HEK293 (cell line): ENCODE measurements around the gene RAB3IP.

Experiments used
- CTCF ChIA-PET: fragments of 350-600 bp; formaldehyde crosslinking; extraction: SDS; loops from one replicate; lab custom pipeline; 2021; ENCODE audit warnings: antibody characterized with exemption; lab: Yijun Ruan, JAX
- POLR2A ChIA-PET: fragments of 300-600 bp; formaldehyde crosslinking; extraction: SDS; loops from one replicate; lab custom pipeline; 2020; ENCODE audit warnings: antibody characterized with exemption, inconsistent platforms; lab: Yijun Ruan, JAX
- H3K27ac ChIP-seq: fragments of 200-500 bp; sonication (Bioruptor generic); 2 replicates; pipeline ENCODE4 v1.5.1; 2014; ENCODE audit warnings: low read depth, low read length, control low read depth, inconsistent platforms; ENCODE audit errors: extremely low read depth
- H3K36me3 ChIP-seq, 2 experiments: fragments of 200-500 bp in 1 of 2; sonication (Bioruptor generic) in 1 of 2; 1 replicate in 1 of 2; 2 replicates in 1 of 2; pipeline ENCODE4 v1.5.1; 2014 to 2017; ENCODE audit warnings: inconsistent platforms in 2 of 2, low read length in 2 of 2; ENCODE audit not compliant: control insufficient read depth in 2 of 2, insufficient read depth in 1 of 2
- H3K4me1 ChIP-seq: fragments of 200-500 bp; sonication (Bioruptor generic); 2 replicates; pipeline ENCODE4 v1.5.1; 2014; ENCODE audit warnings: mild to moderate bottlenecking, low read length, inconsistent platforms; ENCODE audit not compliant: control insufficient read depth, insufficient read depth
- H3K4me3 ChIP-seq: 2 replicates; pipeline ENCODE4 v1.5.1; 2011; ENCODE audit warnings: low read depth, mild to moderate bottlenecking, control low read depth, low read length, moderate library complexity
- H3K9me3 ChIP-seq: fragments of 200-500 bp; sonication (Bioruptor generic); 2 replicates; pipeline ENCODE4 v1.5.1; 2014; ENCODE audit warnings: low read depth, low read length, inconsistent platforms; ENCODE audit not compliant: control insufficient read depth, insufficient read depth
- FEZF1 ChIP-seq: fragments of 450-650 bp; formaldehyde crosslinking; IDR thresholded peaks from 2 replicates; pipeline ENCODE4 v1.5.1; 2016; ENCODE audit warnings: missing biosample characterization, missing genetic modification characterization
- HOXA7 ChIP-seq: sonication (generic); formaldehyde crosslinking; IDR thresholded peaks from 2 replicates; pipeline ENCODE4 v1.8.1; 2022; ENCODE audit warnings: missing genetic modification reagents, borderline replicate concordance
- SCRT2 ChIP-seq: fragments of 450-650 bp; formaldehyde crosslinking; IDR thresholded peaks from 2 replicates; pipeline ENCODE4 v1.5.1; 2016; ENCODE audit warnings: missing biosample characterization, missing genetic modification characterization
- SP2 ChIP-seq: fragments of 450-650 bp; formaldehyde crosslinking; IDR thresholded peaks from 2 replicates; pipeline ENCODE4 v1.5.1; 2016; ENCODE audit warnings: missing biosample characterization, missing genetic modification characterization
- WT1 ChIP-seq: fragments of 450-650 bp; formaldehyde crosslinking; IDR thresholded peaks from 2 replicates; pipeline ENCODE4 v1.5.1; 2016; ENCODE audit warnings: missing biosample characterization, missing genetic modification characterization
- YY2 ChIP-seq: fragments of 450-650 bp; formaldehyde crosslinking; IDR thresholded peaks from 2 replicates; pipeline ENCODE4 v1.5.1; 2016; ENCODE audit warnings: missing biosample characterization, missing genetic modification characterization
- ZNF292 ChIP-seq: fragments of 450-650 bp; formaldehyde crosslinking; IDR thresholded peaks from 2 replicates; pipeline ENCODE4 v1.5.1; 2016; ENCODE audit warnings: low read depth, missing biosample characterization, missing genetic modification characterization, borderline replicate concordance
- ZNF302 ChIP-seq: fragments of 450-650 bp; formaldehyde crosslinking; IDR thresholded peaks from 2 replicates; pipeline ENCODE4 v1.5.1; 2016; ENCODE audit warnings: missing biosample characterization, missing genetic modification characterization, low read depth
- ZNF362 ChIP-seq: fragments of 450-650 bp; formaldehyde crosslinking; IDR thresholded peaks from 2 replicates; pipeline ENCODE4 v1.5.1; 2016; ENCODE audit warnings: missing biosample characterization, missing genetic modification characterization
- ZNF433 ChIP-seq: fragments of 450-650 bp; formaldehyde crosslinking; IDR thresholded peaks from 2 replicates; pipeline ENCODE4 v1.5.1; 2016; ENCODE audit warnings: missing biosample characterization, missing genetic modification characterization, low read depth
- ZNF571 ChIP-seq: fragments of 450-650 bp; formaldehyde crosslinking; IDR thresholded peaks from 2 replicates; pipeline ENCODE4 v1.5.0; 2017; ENCODE audit warnings: missing biosample characterization, missing genetic modification characterization
- ZNF639 ChIP-seq: fragments of 450-650 bp; formaldehyde crosslinking; IDR thresholded peaks from 2 replicates; pipeline ENCODE4 v1.5.1; 2016; ENCODE audit warnings: missing biosample characterization, missing genetic modification characterization
- ZNF658 ChIP-seq: fragments of 450-650 bp; formaldehyde crosslinking; IDR thresholded peaks from 2 replicates; pipeline ENCODE4; 2016; ENCODE audit warnings: missing biosample characterization, missing genetic modification characterization
- TF ChIP-seq, protein P1 (sequence below): fragments of 450-650 bp; formaldehyde crosslinking; IDR thresholded peaks from 2 replicates; pipeline ENCODE4 v1.5.1; 2016; ENCODE audit warnings: missing biosample characterization, missing genetic modification characterization
- TF ChIP-seq, protein P2 (sequence below): fragments of 450-650 bp; formaldehyde crosslinking; IDR thresholded peaks from 2 replicates; pipeline ENCODE4 v1.5.1; 2016; ENCODE audit warnings: missing biosample characterization, missing genetic modification characterization

RAB3IP gene

GRCh38 chr12:69744109-69744508 is 5.4 kb downstream of the RAB3IP start:
- TF ChIP-seq ZNF302 (tag by site-specific recombination) (no peak), HOXA7 (CRISPR knock-in tag) (no peak), ZNF292 (tag by site-specific recombination) (no peak), ZNF433 (tag by site-specific recombination) (no peak), WT1 (tag by site-specific recombination) (no peak), SP2 (no peak), ZNF571 (no peak)
- TF ChIP-seq, protein P1, sequence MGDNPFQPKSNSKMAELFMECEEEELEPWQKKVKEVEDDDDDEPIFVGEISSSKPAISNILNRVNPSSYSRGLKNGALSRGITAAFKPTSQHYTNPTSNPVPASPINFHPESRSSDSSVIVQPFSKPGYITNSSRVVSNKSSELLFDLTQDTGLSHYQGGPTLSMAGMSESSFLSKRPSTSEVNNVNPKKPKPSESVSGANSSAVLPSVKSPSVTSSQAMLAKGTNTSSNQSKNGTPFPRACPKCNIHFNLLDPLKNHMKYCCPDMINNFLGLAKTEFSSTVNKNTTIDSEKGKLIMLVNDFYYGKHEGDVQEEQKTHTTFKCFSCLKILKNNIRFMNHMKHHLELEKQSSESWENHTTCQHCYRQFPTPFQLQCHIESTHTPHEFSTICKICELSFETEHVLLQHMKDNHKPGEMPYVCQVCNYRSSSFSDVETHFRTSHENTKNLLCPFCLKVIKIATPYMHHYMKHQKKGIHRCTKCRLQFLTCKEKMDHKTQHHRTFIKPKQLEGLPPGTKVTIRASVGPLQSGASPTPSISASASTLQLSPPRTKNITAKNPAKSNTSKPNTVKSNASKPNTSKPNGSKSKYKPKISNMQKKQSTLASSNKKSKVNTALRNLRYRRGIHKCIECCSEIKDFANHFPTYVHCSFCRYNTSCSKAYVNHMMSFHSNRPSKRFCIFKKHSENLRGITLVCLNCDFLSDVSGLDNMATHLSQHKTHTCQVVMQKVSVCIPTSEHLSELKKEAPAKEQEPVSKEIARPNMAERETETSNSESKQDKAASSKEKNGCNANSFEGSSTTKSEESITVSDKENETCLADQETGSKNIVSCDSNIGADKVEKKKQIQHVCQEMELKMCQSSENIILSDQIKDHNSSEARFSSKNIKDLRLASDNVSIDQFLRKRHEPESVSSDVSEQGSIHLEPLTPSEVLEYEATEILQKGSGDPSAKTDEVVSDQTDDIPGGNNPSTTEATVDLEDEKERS (tag by site-specific recombination) = no peak
- TF ChIP-seq, protein P2, sequence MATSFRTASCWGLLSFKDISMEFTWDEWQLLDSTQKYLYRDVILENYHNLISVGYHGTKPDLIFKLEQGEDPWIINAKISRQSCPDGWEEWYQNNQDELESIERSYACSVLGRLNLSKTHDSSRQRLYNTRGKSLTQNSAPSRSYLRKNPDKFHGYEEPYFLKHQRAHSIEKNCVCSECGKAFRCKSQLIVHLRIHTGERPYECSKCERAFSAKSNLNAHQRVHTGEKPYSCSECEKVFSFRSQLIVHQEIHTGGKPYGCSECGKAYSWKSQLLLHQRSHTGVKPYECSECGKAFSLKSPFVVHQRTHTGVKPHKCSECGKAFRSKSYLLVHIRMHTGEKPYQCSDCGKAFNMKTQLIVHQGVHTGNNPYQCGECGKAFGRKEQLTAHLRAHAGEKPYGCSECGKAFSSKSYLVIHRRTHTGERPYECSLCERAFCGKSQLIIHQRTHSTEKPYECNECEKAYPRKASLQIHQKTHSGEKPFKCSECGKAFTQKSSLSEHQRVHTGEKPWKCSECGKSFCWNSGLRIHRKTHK (tag by site-specific recombination) = no peak
- Histone ChIP-seq H3K36me3 (no peaks in the 10 kb centered on the region), H3K9me3 (no peaks in the 10 kb centered on the region), H3K27ac (no peak overlapping the region), H3K4me1 (peaks cover 4% of the 10 kb centered on the region; the same call in 1 of the 2 replicates), H3K4me3 (no peak overlapping the region)
- CTCF ChIA-PET = interaction anchor here (0.7 kb wide), 1 partner anchor 411 kb away, joined by 3 read pairs; no protein-coding TSS in a partner anchor
- POLR2A ChIA-PET = interaction anchor here (0.6 kb wide), 1 partner anchor 275 kb away, joined by 3 read pairs; no protein-coding TSS in a partner anchor

GRCh38 chr12:69751476-69751875 is 12.8 kb downstream of the RAB3IP start:
- no peak for TF ChIP-seq ZNF658 (tag by site-specific recombination)
- Histone ChIP-seq H3K27ac (no peak overlapping the region), H3K36me3 (peaks cover 11 to 13% of the 10 kb centered on the region in 2 experiments; a peak in 2 of 3 replicates), H3K4me3 (no peak overlapping the region), H3K9me3 (no peaks in the 10 kb centered on the region), H3K4me1 (no peaks in the 10 kb centered on the region)
- ChIA-PET POLR2A (no interaction called here), CTCF (no interaction called here)

DNA sequence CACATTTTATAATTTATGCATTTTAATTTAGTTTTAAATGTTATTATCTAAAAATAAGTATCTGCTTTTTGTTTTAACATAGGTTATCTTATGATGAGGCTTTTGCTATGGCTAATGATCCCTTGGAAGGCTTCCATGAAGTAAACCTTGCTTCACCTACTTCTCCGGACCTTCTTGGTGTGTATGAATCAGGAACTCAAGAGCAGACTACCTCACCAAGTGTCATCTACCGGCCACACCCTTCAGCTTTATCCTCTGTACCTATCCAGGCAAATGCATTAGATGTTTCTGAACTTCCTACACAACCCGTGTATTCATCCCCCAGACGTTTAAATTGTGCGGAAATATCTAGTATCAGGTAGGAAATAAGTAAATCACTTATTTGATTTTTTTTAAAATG is 16.6 kb downstream of the RAB3IP start:
- no peak for TF ChIP-seq ZNF362
- POLR2A ChIA-PET = no interaction called here
- Histone ChIP-seq H3K4me3 (no peak overlapping the region), H3K4me1 (no peaks in the 10 kb centered on the region), H3K27ac (no peak overlapping the region), H3K9me3 (no peaks in the 10 kb centered on the region), H3K36me3 (peaks cover 23 to 24% of the 10 kb centered on the region in 2 experiments)
- CTCF ChIA-PET = no interaction called here

DNA sequence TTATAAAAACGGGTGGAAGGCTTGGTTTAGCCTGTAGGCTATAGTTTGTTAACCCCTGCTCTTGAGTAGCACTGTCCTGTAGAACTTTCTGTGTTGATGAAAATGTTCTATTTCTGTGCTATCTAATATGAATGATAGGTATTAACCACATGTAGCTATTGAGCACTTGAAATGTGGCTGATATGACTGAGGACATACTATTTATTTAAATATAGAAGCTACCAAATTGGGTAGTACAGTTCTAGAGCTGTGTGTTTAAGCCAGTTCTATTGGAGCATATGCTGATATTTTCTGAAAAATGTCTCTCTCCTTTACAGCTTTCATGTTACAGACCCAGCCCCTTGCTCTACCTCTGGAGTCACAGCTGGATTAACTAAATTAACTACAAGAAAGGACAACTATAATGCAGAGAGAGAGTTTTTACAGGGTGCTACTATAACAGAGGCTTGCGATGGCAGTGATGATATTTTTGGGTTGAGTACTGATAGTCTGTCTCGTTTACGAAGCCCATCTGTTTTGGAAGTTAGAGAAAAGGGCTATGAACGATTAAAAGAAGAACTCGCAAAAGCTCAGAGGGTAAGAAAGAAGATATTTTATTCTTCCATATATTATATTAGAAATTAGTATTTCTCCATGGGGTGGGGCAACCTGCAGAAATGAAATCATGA is 17.6 kb downstream of the RAB3IP start:
- ChIA-PET POLR2A (no interaction called here), CTCF (no interaction called here)
- TF ChIP-seq SCRT2 (tag by site-specific recombination) (no peak), SP2 (no peak), FEZF1 (tag by site-specific recombination) (no peak), ZNF639 (tag by site-specific recombination) (no peak), YY2 (tag by site-specific recombination) (no peak)

More for the DNA sequence above, 17.6 kb downstream of the RAB3IP start:
- H3K4me3 ChIP-seq = no peak overlapping the region
- no peaks in the 10 kb centered on the region for H3K9me3 ChIP-seq
- peaks cover 23 to 24% of the 10 kb centered on the region in 2 experiments for H3K36me3 ChIP-seq
- H3K27ac ChIP-seq = no peak overlapping the region
- no peaks in the 10 kb centered on the region for H3K4me1 ChIP-seq
